K562 (cell line): ENCODE measurements around the gene HOXB3. TPM values are rescaled to one million over a fixed set of nuclear protein-coding genes. Genes with fewer than 3 reads are reported as not detected.

Source experiments
- ATAC-seq: fragments of 200-7000 bp; cut with Tn5 transposase; 3 replicates; pipeline ENCODE4 v1.9.1; 2020; ENCODE audit warnings: moderate library complexity
- BruUV-seq: library from RNA; stranded (reverse); fragments of 400-500 nt; replicated peaks from 2 replicates; lab custom pipeline; 2021; lab: Mats Ljungman, UMichigan
- CTCF ChIA-PET: fragments of 300-600 bp; formaldehyde crosslinking; extraction: SDS; loops from one replicate; lab custom pipeline; 2021; ENCODE audit warnings: low intra/inter-chr PET ratio; lab: Yijun Ruan, JAX
- POLR2A ChIA-PET: fragments of 300-600, 350-650 bp; sonication (Branson Sonifier 250); formaldehyde crosslinking; extraction: SDS; loops from one replicate; lab custom pipeline; 2021; ENCODE audit warnings: antibody characterized with exemption, inconsistent platforms; lab: Yijun Ruan, JAX
- DNase-seq, 4 experiments: peaks; one replicate each; pipeline versions ENCODE4 v3.0.0 to v3.0.0-alpha.2; 2011 to 2018; ENCODE audit warnings: low spot score in 3 of 4, mixed read lengths in 3 of 4; ENCODE audit errors: extremely low read depth in 1 of 4
- FAIRE-seq: peaks from 2 replicates; lab custom pipeline; 2011; peaks lifted over from hg19 to GRCh38; lab: Jason Lieb, UNC
- H2AFZ ChIP-seq: 2 replicates; pipeline ENCODE4 v1.6.0; 2011; ENCODE audit warnings: low read depth, low read length, control low read depth, inconsistent platforms
- H3K27ac ChIP-seq: fragments of 200-600 bp; 3 replicates; pipeline ENCODE4 v1.8.0; 2011; ENCODE audit warnings: low read depth, mild to moderate bottlenecking, control low read depth, inconsistent platforms, low read length, moderate library complexity, mixed read lengths; ENCODE audit errors: extremely low read depth
- H3K27me3 ChIP-seq, 2 experiments: fragments of 300-600 bp in 1 of 2; 2 replicates in 1 of 2; 3 replicates in 1 of 2; pipeline versions ENCODE4 v1.6.0 to v1.8.0; 2011; ENCODE audit warnings: inconsistent platforms in 2 of 2, low read length in 2 of 2, mild to moderate bottlenecking in 1 of 2, mixed read lengths in 1 of 2, moderate library complexity in 1 of 2; ENCODE audit not compliant: control insufficient read depth in 2 of 2, insufficient read depth in 2 of 2
- H3K36me3 ChIP-seq: fragments of 300-600 bp; 3 replicates; pipeline ENCODE4 v1.8.0; 2011; ENCODE audit warnings: mild to moderate bottlenecking, low read length, inconsistent platforms; ENCODE audit not compliant: control insufficient read depth, insufficient read depth
- H3K4me1 ChIP-seq, 2 experiments: fragments of 200-600 bp in 1 of 2; replicated peaks in 1 of 2; 2 replicates in 1 of 2; 3 replicates in 1 of 2; pipeline versions ENCODE4 v1.5.1 to v1.8.0; 2011; ENCODE audit warnings: inconsistent platforms in 2 of 2, low read length in 2 of 2, mild to moderate bottlenecking in 1 of 2, mixed read lengths in 1 of 2, moderate library complexity in 1 of 2; ENCODE audit not compliant: control insufficient read depth in 2 of 2, insufficient read depth in 2 of 2
- H3K4me2 ChIP-seq: 2 replicates; pipeline ENCODE4 v1.6.1; 2011; ENCODE audit warnings: low read length, control low read depth, inconsistent platforms, mixed read lengths; ENCODE audit not compliant: insufficient read depth
- H3K4me3 ChIP-seq: fragments of 200-600 bp; sonication (generic), shearing (Covaris generic); 2 replicates; pipeline ENCODE4 v1.5.1; 2016; ENCODE audit warnings: control low read depth, inconsistent platforms
- H3K79me2 ChIP-seq: fragments of 200-600 bp; 3 replicates; pipeline ENCODE4 v1.8.0; 2011; ENCODE audit warnings: low read length, inconsistent platforms; ENCODE audit not compliant: control insufficient read depth, insufficient read depth
- H3K9ac ChIP-seq, 2 experiments: 2 replicates each; pipeline versions ENCODE4 v1.6.0 to v1.6.1; 2011; ENCODE audit warnings: low read depth in 2 of 2, low read length in 2 of 2, control low read depth in 1 of 2, inconsistent platforms in 1 of 2, mild to moderate bottlenecking in 1 of 2, mixed read lengths in 1 of 2; ENCODE audit not compliant: insufficient read depth in 1 of 2
- H3K9me1 ChIP-seq: one replicate; pipeline ENCODE4 v1.6.0; 2011; ENCODE audit warnings: inconsistent platforms, mild to moderate bottlenecking, low read length, moderate library complexity; ENCODE audit not compliant: control insufficient read depth, insufficient read depth
- H3K9me3 ChIP-seq: replicated peaks from 2 replicates; pipeline ENCODE4 v1.5.1; 2011; ENCODE audit warnings: low read depth, low read length, inconsistent platforms; ENCODE audit not compliant: control insufficient read depth, insufficient read depth
- H4K20me1 ChIP-seq: replicated peaks from 2 replicates; pipeline ENCODE4 v1.6.1; 2011; ENCODE audit warnings: low read length, inconsistent platforms, mixed read lengths; ENCODE audit not compliant: control insufficient read depth, insufficient read depth
- ETV6 ChIP-seq, 3 experiments: fragments of 150-350 bp in 1 of 3; sonication (generic) in 1 of 3; formaldehyde crosslinking in 1 of 3; IDR thresholded peaks; 2 replicates each; pipeline versions ENCODE4 v1.6.1 to v1.8.0; 2014 to 2022; ENCODE audit warnings: borderline replicate concordance in 2 of 3, low read depth in 2 of 3, antibody characterized with exemption in 1 of 3, low read length in 1 of 3, mild to moderate bottlenecking in 1 of 3, missing genetic modification reagents in 1 of 3
- NFE2 ChIP-seq: IDR thresholded peaks from 2 replicates; pipeline ENCODE4 v1.6.1; 2014; ENCODE audit warnings: antibody characterized with exemption, low read depth
- NR2C2 ChIP-seq, 2 experiments: fragments of 200-800 bp in 1 of 2; sonication (Bioruptor generic) in 1 of 2; sonication (generic) in 1 of 2; formaldehyde crosslinking in 1 of 2; IDR thresholded peaks; 2 replicates each; pipeline versions ENCODE4 v1.6.1 to v1.8.0; 2016 to 2022; ENCODE audit warnings: mild to moderate bottlenecking in 1 of 2, missing compliant biosample characterization in 1 of 2, missing genetic modification characterization in 1 of 2, missing genetic modification reagents in 1 of 2
- SAP30 ChIP-seq: fragments of 200-600 bp; sonication (generic); IDR thresholded peaks from 2 replicates; pipeline ENCODE4 v1.6.1; 2012; ENCODE audit warnings: borderline replicate concordance, low read depth, mild to moderate bottlenecking, moderate library complexity, low read length, control low read depth, inconsistent platforms; ENCODE audit not compliant: insufficient read depth, poor library complexity, severe bottlenecking
- ZBTB7A ChIP-seq: IDR thresholded peaks from 2 replicates; pipeline ENCODE4 v1.6.1; 2011; ENCODE audit warnings: low read depth, mild to moderate bottlenecking, low read length, moderate library complexity, borderline replicate concordance; ENCODE audit not compliant: control insufficient read depth
- WGBS: fragments of 100-300 bp; shearing (Covaris generic); methylation state at CpG from one replicate; pipeline ENCODE4 v1.1.6; 2016; ENCODE audit warnings: low coverage, mixed read lengths; ENCODE audit not compliant: insufficient coverage; ENCODE audit errors: missing lambda C conversion rate; 5-methylcytosine and 5-hydroxymethylcytosine counted together
- in situ Hi-C: fragments of 300-500 bp; cut with MboI; formaldehyde crosslinking; loops from 4 replicates; pipeline ENCODE4 v1.15.0; 2018; ENCODE audit warnings: inconsistent platforms, mixed read lengths
- intact Hi-C: fragments of 100-400 bp; cut with micrococcal nuclease; formaldehyde crosslinking; loops from 2 replicates; pipeline ENCODE4 v1.14.2; 2022
- polyA plus RNA-seq, 8 experiments: library from polyadenylated mRNA; depleted of rRNA in 4 of 8; stranded (reverse) in 5 of 8; unstranded in 3 of 8; fragments of >200 nt; fragmentation: Nextera tagmentation in 2 of 8; fragmentation: Illumina TruSeq in 1 of 8; extraction: Ambion mirVana in 2 of 8; extraction: Trizol in 1 of 8; gene quantifications; 2 replicates each; pipeline versions ENCODE4 v1.2.1 to v1.2.3, GENCODE V29; 2011 to 2014; ENCODE audit warnings: inconsistent platforms in 1 of 8, missing spikeins in 1 of 8
- total RNA-seq, 7 experiments: library from RNA; depleted of rRNA in 6 of 7; stranded (reverse); fragments of >200 nt in 6 of 7; fragmentation: Illumina TruSeq in 2 of 7; extraction: Trizol in 2 of 7; gene quantifications; 2 replicates each; pipeline versions ENCODE4 v1.2.1 to v1.2.3, GENCODE V29; 2011 to 2021; ENCODE audit warnings: low replicate concordance in 1 of 7

HOXB3 gene
- total and polyA plus RNA-seq, 9 of the 15 experiments (the other 6 are each of a cell fraction or from before 2014, with no cell fraction given) = 2.4 to 41.3 (median 20.2) TPM

DNA sequence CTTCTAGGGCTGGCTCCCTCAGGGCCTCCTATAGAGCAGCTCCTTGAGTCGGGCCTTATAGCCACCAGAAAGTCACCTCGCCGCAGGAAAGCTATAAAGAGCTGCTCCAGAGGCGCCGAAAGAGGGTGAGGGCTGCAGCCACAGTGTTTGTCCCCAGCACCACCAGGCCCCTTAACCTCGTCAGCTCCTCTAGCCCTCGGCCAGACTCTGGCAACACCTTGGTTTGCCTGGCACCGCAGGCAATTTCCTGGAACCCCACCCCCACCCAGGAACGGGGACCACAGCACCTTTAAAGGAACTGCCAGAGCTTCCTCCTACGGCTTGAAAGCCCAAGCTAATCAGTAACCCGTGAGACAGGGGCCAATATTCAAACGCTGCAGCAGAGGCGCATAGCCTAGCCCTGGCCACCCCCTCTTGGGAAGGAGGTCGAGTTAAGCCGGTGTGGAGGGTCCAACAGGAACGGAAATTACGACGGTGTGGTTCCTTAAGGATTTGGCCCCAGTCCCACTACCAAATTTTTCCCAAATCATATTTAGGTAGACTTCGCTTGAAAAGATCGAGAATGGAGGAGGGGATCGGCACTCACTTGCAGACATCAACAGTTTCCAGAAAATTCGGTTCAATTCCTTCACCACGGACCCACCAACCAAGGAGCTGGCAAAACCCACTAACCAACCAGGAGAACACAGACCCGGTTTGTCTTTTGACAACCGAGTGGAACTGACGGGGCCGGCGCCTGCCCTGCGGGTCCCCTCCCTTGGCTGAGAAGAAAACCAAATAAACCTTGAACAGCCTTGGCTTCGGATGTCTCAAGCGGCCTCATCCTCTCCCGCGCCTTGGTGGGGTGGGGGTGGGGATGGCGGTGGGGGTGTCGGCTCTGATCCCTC is 11.7 kb upstream of the HOXB3 start:
- intact Hi-C loops (no loop called here), in situ Hi-C loops (no loop called here)
- peaks cover 33 to 56% of the 10 kb centered on the region in 2 experiments; a peak in 4 of 5 replicates for H3K4me1 ChIP-seq
- ChIA-PET CTCF (no interaction called here), POLR2A (interaction anchor here (0.7 to 1.2 kb wide), 5 partner anchors 8 to 53 kb away, joined by 3 to 4 read pairs (median 4); partner anchors contain the start of genes HOXB3 and HOXB5)
- no peaks in the 10 kb centered on the region for H3K9me1 ChIP-seq
- FAIRE-seq = no peak
- H3K36me3 ChIP-seq = peaks cover 4% of the 10 kb centered on the region; the same call in 1 of the 3 replicates
- no peak for ATAC-seq
- no peaks in the 10 kb centered on the region for H3K27me3 ChIP-seq
- peak overlapping the region in 1 of 2 experiments; percentile 88; a peak in 2 of 4 replicates for H3K9ac ChIP-seq
- 65% methylated on average over 28 of the region's 35 CpGs for WGBS
- no TSS peak for BruUV-seq
- H3K79me2 ChIP-seq = peaks cover 62% of the 10 kb centered on the region
- no peaks in the 10 kb centered on the region for H3K9me3 ChIP-seq
- H3K4me2 ChIP-seq = peak overlapping the region; percentile 87
- no peak overlapping the region for H3K27ac ChIP-seq
- DNase-seq = no peak
- no peaks in the 10 kb centered on the region; the same call in 1 of the 2 replicates for H4K20me1 ChIP-seq
- H2AFZ ChIP-seq = no peak overlapping the region
- TF ChIP-seq NR2C2 (CRISPR knock-in tag; IDR thresholded peaks at IDR 0.05) (no peak), NR2C2 (tag; IDR thresholded peaks at IDR 0.05) (no peak), SAP30 (no peak), ETV6 (IDR thresholded peaks at IDR 0.05; ENCODE audit: borderline replicate concordance in 1 of 2, low read depth in 2 of 2, low read length in 1 of 2) (no peak), ETV6 (CRISPR knock-in tag; IDR thresholded peaks at IDR 0.05; ENCODE audit: borderline replicate concordance) (no peak), ZBTB7A (0 out of 2 replicates have a peak, but pooled peaks have one; percentile 2), NFE2 (no peak)
- H3K4me3 ChIP-seq = no peak overlapping the region
